Prostate gland (tissue), 2 donors: ENCODE data around the gene PDK4.

Experiments used
- CTCF ChIP-seq, 4 experiments: fragments of 200-600 bp in 2 of 4; fragments of 450-650 bp in 2 of 4; sonication (generic) in 2 of 4; IDR thresholded peaks; 1 replicate in 3 of 4; 2 replicates in 1 of 4; pipeline ENCODE4 v1.5.1; 2016 to 2019; ENCODE audit warnings: antibody characterized with exemption in 4 of 4, mild to moderate bottlenecking in 2 of 4, moderate library complexity in 2 of 4
- POLR2A ChIP-seq: fragments of 450-650 bp; IDR thresholded peaks from one replicate; pipeline ENCODE4 v1.6.1; 2016; ENCODE audit warnings: antibody characterized with exemption, mild to moderate bottlenecking
- POLR2AphosphoS5 ChIP-seq: sonication (generic); formaldehyde crosslinking; IDR thresholded peaks from one replicate; pipeline ENCODE4 v1.6.1; 2017; ENCODE audit warnings: antibody characterized with exemption

- TF ChIP-seq CTCF (IDR thresholded peaks at IDR 0.05), result no peak
- no peak for TF ChIP-seq POLR2AphosphoS5
- no peak for TF ChIP-seq POLR2A
These were observed 56.0 kb downstream of the PDK4 start for GRCh38 chr7:95540366-95540765.
